Measurements from ENCODE around the gene STAG1.

- TF ChIP-seq CTCF (conservative IDR thresholded peaks at IDR 0.05; ENCODE audit: low read length) (no peak), EZH2phosphoT487 (IDR thresholded peaks at IDR 0.05; ENCODE audit: borderline replicate concordance) (no peak)
Measured at GRCh38 chr3:136465296-136465695, 286.9 kb downstream of the STAG1 start.

Data from Loucy (cell line).